DMS153 (cell line): ENCODE results near the gene NUTM2B.
"Not testable (repeated sequence)": the region's sequence is repeated elsewhere in the genome, so short reads cannot be mapped to it uniquely, and the experiment has no call there.

Experiments
- DNase-seq: peaks from one replicate; lab custom pipeline; 2025; lab: John Stamatoyannopoulos, UW

Gene NUTM2B

GRCh38 chr10:79748510-79748909, 45.5 kb downstream of the NUTM2B start:
- not testable (repeated sequence) for DNase-seq

GRCh38 chr10:79753601-79754000, 50.6 kb downstream of the NUTM2B start:
- not testable (repeated sequence) for DNase-seq

GRCh38 chr10:79758297-79758993, 55.4 kb downstream of the NUTM2B start:
- not testable (repeated sequence) for DNase-seq
